ACHN (cell line): Measurements from ENCODE around the gene EVI5.
"Not testable (repeated sequence)": the region's sequence is repeated elsewhere in the genome, so short reads cannot be mapped to it uniquely, and the experiment has no call there.

Source experiments
- DNase-seq: peaks from one replicate; pipeline ENCODE4 v3.0.0-alpha.2; 2015
- in situ Hi-C: cut with HindIII; loops from 2 replicates; pipeline ENCODE4 v1.10.0; 2017; ENCODE audit warnings: low sequenced_read_pairs, low pct_ligation_motif_present, low pct_unique_long_range_greater_than_20kb

Gene EVI5

DNA sequence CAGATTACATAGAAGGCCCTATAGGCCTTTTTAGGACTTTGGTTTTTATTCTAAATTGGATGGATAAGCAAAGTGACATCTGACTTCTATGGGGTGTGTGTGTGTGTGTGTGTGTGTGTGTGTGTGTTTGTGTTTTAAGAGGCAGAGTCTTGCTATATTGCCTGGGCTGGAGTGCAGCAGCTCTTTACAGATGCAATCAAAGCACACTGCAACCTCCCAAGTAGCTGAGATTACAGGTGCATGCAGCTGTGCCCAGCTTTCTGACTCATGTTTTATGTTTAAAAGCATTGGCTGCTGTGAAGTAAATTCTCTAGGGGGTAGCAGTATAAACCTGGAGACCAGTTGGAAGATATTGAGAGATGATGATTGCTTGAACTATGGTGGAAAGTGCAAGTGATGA lies 12.4 kb upstream of the EVI5 start:
- no peak for DNase-seq
- in situ Hi-C loops, result no loop called here

- no peak for DNase-seq
- in situ Hi-C loops, result no loop called here
These were observed 10.3 kb upstream of the EVI5 start for GRCh38 chr1:92795166-92795565.

GRCh38 chr1:92792340-92792782 lies 7.5 kb upstream of the EVI5 start:
- no peak for DNase-seq
- in situ Hi-C loops, result no loop called here

- DNase-seq, result no peak
- in situ Hi-C loops, result no loop called here
These were observed 6.7 kb upstream of the EVI5 start for GRCh38 chr1:92791487-92792066.

- in situ Hi-C loops, result no loop called here
- no peak for DNase-seq
These were observed 6.0 kb upstream of the EVI5 start for GRCh38 chr1:92790867-92791266.

GRCh38 chr1:92790081-92790480 lies 5.2 kb upstream of the EVI5 start:
- no peak for DNase-seq
- in situ Hi-C loops, result no loop called here

- DNase-seq, result no peak
- in situ Hi-C loops, result no loop called here
These were observed 1.4 kb upstream of the EVI5 start for GRCh38 chr1:92786111-92786901.

GRCh38 chr1:92784021-92784638 lies 778 bp downstream of the EVI5 start:
- DNase-seq, result peak; percentile 54
- in situ Hi-C loops, result no loop called here

- in situ Hi-C loops, result not testable (repeated sequence)
- peak; percentile 22 for DNase-seq
These were observed 1.4 kb downstream of the EVI5 start for GRCh38 chr1:92783550-92783949.

DNA sequence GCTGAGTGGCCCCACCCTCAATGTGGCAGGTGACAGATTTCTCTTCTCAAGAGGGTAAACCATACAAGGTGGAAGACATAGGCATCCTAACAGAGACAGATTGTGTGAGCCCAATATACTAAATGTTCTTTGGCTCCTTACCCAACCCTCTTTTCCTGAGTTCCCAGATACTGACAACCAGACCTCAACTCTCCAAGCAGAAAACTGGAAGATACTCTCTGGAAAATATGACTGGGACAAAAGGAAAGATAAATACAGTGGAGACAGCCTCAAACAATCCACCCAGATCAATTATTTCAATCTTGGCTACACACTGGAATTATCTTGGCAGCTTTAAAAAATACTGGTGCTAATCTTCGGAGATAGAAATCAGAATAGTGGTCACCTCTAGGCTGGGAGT lies 6.5 kb downstream of the EVI5 start:
- DNase-seq, result no peak
- in situ Hi-C loops, result no loop called here

DNA sequence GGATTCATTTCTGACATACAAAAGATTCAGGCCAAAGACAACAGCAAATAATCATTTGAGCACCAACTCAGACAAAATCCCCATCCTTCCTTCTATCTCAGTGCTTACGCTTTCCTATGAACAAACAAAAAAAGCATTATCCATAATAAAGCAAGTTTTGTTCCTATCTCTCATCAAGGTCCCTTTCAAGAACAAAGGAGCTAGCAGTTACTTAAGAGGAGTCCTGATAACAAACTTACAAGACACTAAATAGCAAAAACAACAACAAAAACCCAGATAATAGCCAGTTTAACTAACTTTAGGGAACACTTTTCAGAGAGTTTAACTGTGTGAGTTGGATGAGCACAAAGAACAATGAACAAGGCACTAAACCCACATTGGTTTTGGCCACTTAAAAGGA lies 10.5 kb downstream of the EVI5 start:
- DNase-seq, result no peak
- in situ Hi-C loops, result no loop called here

DNA sequence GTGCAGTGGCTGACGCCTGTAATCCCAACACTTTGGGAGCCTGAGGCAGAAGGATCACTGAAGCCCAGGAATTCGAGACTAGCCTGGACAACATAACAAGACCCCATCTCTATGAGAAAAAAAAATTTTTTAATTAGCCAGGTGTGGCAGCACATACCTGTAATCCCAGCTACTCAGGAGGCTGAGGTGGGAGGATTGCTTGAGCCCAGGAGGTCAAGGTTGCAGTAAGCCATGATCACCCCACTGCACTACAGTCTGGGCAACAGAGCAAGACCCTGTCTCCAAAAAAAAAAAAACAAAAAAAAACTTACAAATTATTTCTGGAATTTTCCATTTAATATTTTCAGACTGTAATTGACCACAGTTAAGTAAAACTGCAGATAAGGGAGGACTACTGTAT lies 11.2 kb downstream of the EVI5 start:
- in situ Hi-C loops, DNase-seq: not testable (repeated sequence)

GRCh38 chr1:92769856-92770255 lies 15.1 kb downstream of the EVI5 start:
- DNase-seq, result no peak

DNA sequence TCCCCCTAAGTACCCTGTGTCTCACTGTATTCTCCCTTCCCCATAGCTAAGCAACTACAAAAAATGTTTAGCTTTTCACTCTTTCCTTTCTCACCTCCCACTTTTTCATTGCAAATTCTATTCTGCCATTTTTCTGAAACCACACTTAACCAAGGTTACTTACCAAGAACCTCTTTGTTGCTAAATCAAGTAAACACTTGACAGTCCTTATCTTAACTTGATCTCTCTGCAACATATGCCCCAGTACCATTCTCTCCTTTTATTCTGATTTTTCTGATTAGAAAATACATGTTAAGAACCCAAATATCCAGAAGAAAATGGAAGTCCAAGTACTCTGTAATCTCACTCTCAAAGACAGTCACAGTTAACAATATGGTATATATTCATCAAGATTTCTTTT lies 16.0 kb downstream of the EVI5 start:
- DNase-seq, result no peak
- in situ Hi-C loops, result no loop called here

More at GRCh38 chr1:92769856-92770255, 15.1 kb downstream of the EVI5 start:
- in situ Hi-C loops, result no loop called here

DNA sequence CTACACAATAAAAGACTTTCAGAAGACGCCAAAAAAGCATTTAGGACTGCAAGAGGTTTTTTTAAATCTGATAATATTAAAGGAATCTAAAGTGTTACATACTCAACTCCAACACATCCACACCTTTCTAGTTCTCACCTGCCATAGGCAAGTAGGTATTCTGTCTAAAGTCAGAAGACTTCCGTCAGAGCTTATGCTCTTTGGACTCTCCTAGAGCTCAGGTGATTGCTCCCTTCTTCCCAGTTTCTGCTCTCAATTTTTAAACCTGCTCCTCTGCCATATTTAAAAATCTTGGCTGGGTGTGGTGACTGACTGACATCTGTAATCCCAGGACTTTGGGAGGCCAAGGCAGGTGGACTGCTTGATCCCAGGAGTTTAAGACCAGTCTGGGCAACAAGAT lies 16.6 kb downstream of the EVI5 start:
- in situ Hi-C loops, result no loop called here
- no peak for DNase-seq

DNA sequence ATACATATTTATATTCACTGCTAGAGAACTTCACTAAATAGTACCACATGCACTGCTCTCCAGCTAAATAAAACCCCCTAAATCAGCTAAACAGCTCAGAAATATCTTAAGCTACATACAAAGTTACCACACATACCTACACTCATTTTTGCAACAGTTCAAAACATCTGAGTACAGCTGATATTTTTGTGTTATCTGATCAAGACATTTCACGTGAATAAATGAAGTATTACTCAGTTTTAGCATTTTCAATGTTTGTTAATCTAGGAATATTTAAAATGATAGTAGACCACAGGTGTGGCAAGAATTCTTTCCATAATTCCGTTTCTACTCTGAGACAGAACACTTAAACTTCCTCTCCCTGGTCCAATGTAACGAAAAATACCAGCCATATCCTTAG lies 20.8 kb downstream of the EVI5 start:
- in situ Hi-C loops, result no loop called here
- DNase-seq, result no peak

- no peak for DNase-seq
- in situ Hi-C loops, result no loop called here
These were observed 22.6 kb downstream of the EVI5 start for GRCh38 chr1:92762355-92762754.

DNA sequence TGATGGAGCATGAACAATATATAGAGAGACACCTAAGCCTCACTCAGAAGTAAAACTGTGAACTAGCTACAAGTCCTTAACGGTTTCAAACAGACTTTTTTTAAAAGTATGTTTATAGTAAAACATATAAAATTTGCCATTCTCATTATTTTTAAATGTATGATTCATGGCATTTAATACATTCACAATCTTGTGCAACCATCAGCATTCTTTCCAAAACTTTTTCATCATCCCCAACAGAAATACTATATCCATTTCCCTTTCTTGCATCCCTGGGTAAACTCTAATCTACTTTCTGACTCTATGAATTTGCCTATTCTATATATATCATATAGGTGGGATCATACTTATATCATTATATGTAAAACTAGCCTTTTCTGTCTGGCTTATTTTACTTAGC lies 25.5 kb downstream of the EVI5 start:
- no peak for DNase-seq
- in situ Hi-C loops, result no loop called here

DNA sequence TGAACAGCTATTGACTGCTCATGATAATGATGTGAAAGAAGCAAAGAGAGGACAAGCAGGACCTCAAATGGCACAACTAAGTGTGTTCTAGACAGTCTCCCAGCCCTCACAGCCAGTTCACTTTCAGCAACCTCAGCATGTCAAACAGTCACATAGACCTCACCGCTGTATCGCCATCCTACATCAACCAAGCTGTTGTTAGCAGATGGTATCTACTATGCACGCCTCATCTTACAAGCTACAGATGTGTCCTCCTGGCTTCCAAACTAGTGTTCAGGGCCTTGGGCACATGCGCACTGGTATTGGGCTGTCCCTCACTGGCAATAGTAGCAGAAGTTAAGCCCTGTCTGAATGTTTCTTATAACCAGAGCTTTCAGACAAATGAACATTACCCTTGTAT lies 28.4 kb downstream of the EVI5 start:
- in situ Hi-C loops, result no loop called here

More for the DNA sequence above, 28.4 kb downstream of the EVI5 start:
- DNase-seq, result no peak
